Ishikawa (cell line): ENCODE measurements around the gene PDZRN3.

Experiments used
- CEBPB ChIP-seq: IDR thresholded peaks from 2 replicates; pipeline ENCODE4 v1.6.1; 2012
- CREB1 ChIP-seq: IDR thresholded peaks from 2 replicates; pipeline ENCODE4 v1.6.1; 2012; ENCODE audit warnings: low read depth
- EGR1 ChIP-seq: IDR thresholded peaks from 2 replicates; pipeline ENCODE4 v1.6.1; 2012
- EP300 ChIP-seq: IDR thresholded peaks from 2 replicates; pipeline ENCODE4 v1.6.1; 2012; ENCODE audit warnings: borderline replicate concordance
- FOXM1 ChIP-seq: IDR thresholded peaks from 2 replicates; pipeline ENCODE4 v1.6.1; 2012; ENCODE audit warnings: low read depth, borderline replicate concordance
- MAX ChIP-seq: IDR thresholded peaks from 2 replicates; pipeline ENCODE4 v1.6.1; 2012
- NFIC ChIP-seq: IDR thresholded peaks from 2 replicates; pipeline ENCODE4 v1.6.1; 2012
- RAD21 ChIP-seq: IDR thresholded peaks from 2 replicates; pipeline ENCODE4 v1.6.1; 2012; ENCODE audit warnings: low read depth
- TAF1 ChIP-seq: IDR thresholded peaks from 2 replicates; pipeline ENCODE4 v1.6.1; 2012; ENCODE audit warnings: low read depth, mild to moderate bottlenecking
- TCF12 ChIP-seq: IDR thresholded peaks from 2 replicates; pipeline ENCODE4 v1.6.1; 2012; ENCODE audit warnings: low read depth
- TEAD4 ChIP-seq: IDR thresholded peaks from 2 replicates; pipeline ENCODE4 v1.6.1; 2012
- USF1 ChIP-seq: IDR thresholded peaks from 2 replicates; pipeline ENCODE4 v1.6.1; 2012
- YY1 ChIP-seq: IDR thresholded peaks from 2 replicates; pipeline ENCODE4 v1.6.1; 2012; ENCODE audit warnings: low read depth
- ZBTB7A ChIP-seq: IDR thresholded peaks from 2 replicates; pipeline ENCODE4 v1.6.1; 2012; ENCODE audit warnings: low read depth
- TF ChIP-seq, protein P1 (sequence below): IDR thresholded peaks from 2 replicates; pipeline ENCODE4 v1.6.1; 2012; ENCODE audit warnings: low read depth, mild to moderate bottlenecking

PDZRN3 gene

DNA sequence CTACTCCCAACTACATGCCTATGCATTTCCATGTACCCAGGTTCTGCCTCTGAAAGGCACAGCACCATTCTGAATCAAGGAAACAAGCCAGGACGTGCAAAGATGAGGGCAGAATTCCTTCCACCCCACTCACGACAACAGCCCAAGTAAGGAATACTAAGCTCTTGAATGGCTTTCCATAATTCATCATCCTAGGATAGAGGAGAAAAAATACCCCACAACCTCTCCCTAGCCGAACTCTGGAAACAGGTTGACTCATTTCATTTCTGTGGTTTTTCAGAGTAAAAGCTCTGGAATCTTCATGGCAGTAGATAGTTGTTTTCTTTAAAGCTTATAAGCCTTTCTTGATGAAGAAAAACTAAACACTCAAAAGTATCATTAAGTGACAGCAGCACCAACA lies 77.8 kb downstream of the PDZRN3 start:
- TF ChIP-seq CEBPB (no peak), CREB1 (no peak), FOXM1 (no peak), TAF1 (no peak), YY1 (no peak)

- TF ChIP-seq ZBTB7A (no peak), NFIC (no peak), FOXM1 (no peak), EGR1 (no peak), USF1 (no peak), MAX (no peak), TCF12 (no peak), TEAD4 (no peak)
Observed at GRCh38 chr3:73543412-73543811, 81.3 kb downstream of the PDZRN3 start.

GRCh38 chr3:73542136-73542535 lies 82.6 kb downstream of the PDZRN3 start:
- TF ChIP-seq CEBPB (no peak), TEAD4 (no peak), YY1 (no peak), NFIC (no peak), TCF12 (no peak), TAF1 (no peak), EP300 (no peak), CREB1 (no peak), ZBTB7A (no peak), FOXM1 (no peak), MAX (no peak), RAD21 (no peak), USF1 (no peak), EGR1 (no peak)
- TF ChIP-seq, protein P1, sequence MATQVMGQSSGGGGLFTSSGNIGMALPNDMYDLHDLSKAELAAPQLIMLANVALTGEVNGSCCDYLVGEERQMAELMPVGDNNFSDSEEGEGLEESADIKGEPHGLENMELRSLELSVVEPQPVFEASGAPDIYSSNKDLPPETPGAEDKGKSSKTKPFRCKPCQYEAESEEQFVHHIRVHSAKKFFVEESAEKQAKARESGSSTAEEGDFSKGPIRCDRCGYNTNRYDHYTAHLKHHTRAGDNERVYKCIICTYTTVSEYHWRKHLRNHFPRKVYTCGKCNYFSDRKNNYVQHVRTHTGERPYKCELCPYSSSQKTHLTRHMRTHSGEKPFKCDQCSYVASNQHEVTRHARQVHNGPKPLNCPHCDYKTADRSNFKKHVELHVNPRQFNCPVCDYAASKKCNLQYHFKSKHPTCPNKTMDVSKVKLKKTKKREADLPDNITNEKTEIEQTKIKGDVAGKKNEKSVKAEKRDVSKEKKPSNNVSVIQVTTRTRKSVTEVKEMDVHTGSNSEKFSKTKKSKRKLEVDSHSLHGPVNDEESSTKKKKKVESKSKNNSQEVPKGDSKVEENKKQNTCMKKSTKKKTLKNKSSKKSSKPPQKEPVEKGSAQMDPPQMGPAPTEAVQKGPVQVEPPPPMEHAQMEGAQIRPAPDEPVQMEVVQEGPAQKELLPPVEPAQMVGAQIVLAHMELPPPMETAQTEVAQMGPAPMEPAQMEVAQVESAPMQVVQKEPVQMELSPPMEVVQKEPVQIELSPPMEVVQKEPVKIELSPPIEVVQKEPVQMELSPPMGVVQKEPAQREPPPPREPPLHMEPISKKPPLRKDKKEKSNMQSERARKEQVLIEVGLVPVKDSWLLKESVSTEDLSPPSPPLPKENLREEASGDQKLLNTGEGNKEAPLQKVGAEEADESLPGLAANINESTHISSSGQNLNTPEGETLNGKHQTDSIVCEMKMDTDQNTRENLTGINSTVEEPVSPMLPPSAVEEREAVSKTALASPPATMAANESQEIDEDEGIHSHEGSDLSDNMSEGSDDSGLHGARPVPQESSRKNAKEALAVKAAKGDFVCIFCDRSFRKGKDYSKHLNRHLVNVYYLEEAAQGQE = no peak

- no peak for TF ChIP-seq YY1
- TF ChIP-seq, protein P1 = no peak
- no peak for TF ChIP-seq CEBPB
- TF ChIP-seq NFIC = no peak
- TF ChIP-seq USF1 = no peak
- TF ChIP-seq ZBTB7A = no peak
- no peak for TF ChIP-seq FOXM1
- no peak for TF ChIP-seq TCF12
- TF ChIP-seq TAF1 = no peak
- no peak for TF ChIP-seq CREB1
- no peak for TF ChIP-seq TEAD4
- TF ChIP-seq EGR1 = no peak
- TF ChIP-seq RAD21 = no peak
- TF ChIP-seq MAX = no peak
- no peak for TF ChIP-seq EP300
Observed at GRCh38 chr3:73540969-73541740, 83.6 kb downstream of the PDZRN3 start.

- TF ChIP-seq FOXM1 = no peak
- no peak for TF ChIP-seq TEAD4
- no peak for TF ChIP-seq EGR1
- TF ChIP-seq TAF1 = no peak
- TF ChIP-seq USF1 = no peak
- TF ChIP-seq, protein P1 = no peak
- no peak for TF ChIP-seq CREB1
- no peak for TF ChIP-seq YY1
- TF ChIP-seq CEBPB = no peak
- TF ChIP-seq MAX = no peak
- no peak for TF ChIP-seq EP300
- TF ChIP-seq TCF12 = no peak
- no peak for TF ChIP-seq NFIC
- no peak for TF ChIP-seq RAD21
- no peak for TF ChIP-seq ZBTB7A
Observed at GRCh38 chr3:73538486-73538885, 86.3 kb downstream of the PDZRN3 start.
